AG04450 (cell line): ENCODE measurements around the gene GOLGA6L2. TPM values are rescaled to one million over a fixed set of nuclear protein-coding genes. Genes with fewer than 3 reads are reported as not detected.

Experiments
- CTCF ChIA-PET: fragments of 300-600, 350-600 bp; formaldehyde crosslinking; extraction: SDS; loops from one replicate; lab custom pipeline; 2022; ENCODE audit warnings: antibody characterized with exemption, inconsistent platforms; lab: Charles Lee
- POLR2A ChIA-PET: fragments of 350-600 bp; formaldehyde crosslinking; extraction: SDS; loops from one replicate; lab custom pipeline; 2021; ENCODE audit warnings: antibody characterized with exemption, inconsistent platforms; lab: Yijun Ruan, JAX
- DNase-seq: peaks from one replicate; pipeline ENCODE4 v3.0.0-alpha.2; 2011; ENCODE audit warnings: low read depth, low spot score
- H3K27ac ChIP-seq: one replicate; pipeline ENCODE4 v1.5.1; 2012; ENCODE audit warnings: low read depth, low read length, control low read depth
- H3K27me3 ChIP-seq: one replicate; pipeline ENCODE4 v1.6.0; 2012; ENCODE audit warnings: low read length; ENCODE audit not compliant: control insufficient read depth, insufficient read depth
- H3K4me3 ChIP-seq: 2 replicates; pipeline ENCODE4 v1.5.1; 2011; ENCODE audit warnings: mild to moderate bottlenecking, low read depth, low read length, control low read depth
- H3K9me3 ChIP-seq: 2 replicates; pipeline ENCODE4 v1.5.1; 2012; ENCODE audit warnings: low read length; ENCODE audit not compliant: control insufficient read depth, insufficient read depth
- polyA plus RNA-seq: library from polyadenylated mRNA; depleted of rRNA; stranded (reverse); fragments of >200 nt; gene quantifications from 2 replicates; pipeline ENCODE4 v1.2.3, GENCODE V29; 2011; rRNA removed
- TF ChIP-seq, protein P1 (sequence below): IDR thresholded peaks from 2 replicates; pipeline ENCODE4 v1.5.1; 2011; ENCODE audit warnings: low read depth, low read length, control low read depth, inconsistent platforms

Gene GOLGA6L2
- polyA plus RNA-seq, 1 experiment = not detected

GRCh38 chr15:23397779-23398178 lies 49.3 kb downstream of the GOLGA6L2 start:
- H3K9me3 ChIP-seq = peaks cover 21% of the 10 kb centered on the region
- DNase-seq = no peak
- H3K4me3 ChIP-seq = no peak overlapping the region
- POLR2A ChIA-PET = no interaction called here
- CTCF ChIA-PET = no interaction called here
- H3K27ac ChIP-seq = no peak overlapping the region
- no peaks in the 10 kb centered on the region for H3K27me3 ChIP-seq
- TF ChIP-seq, protein P1, sequence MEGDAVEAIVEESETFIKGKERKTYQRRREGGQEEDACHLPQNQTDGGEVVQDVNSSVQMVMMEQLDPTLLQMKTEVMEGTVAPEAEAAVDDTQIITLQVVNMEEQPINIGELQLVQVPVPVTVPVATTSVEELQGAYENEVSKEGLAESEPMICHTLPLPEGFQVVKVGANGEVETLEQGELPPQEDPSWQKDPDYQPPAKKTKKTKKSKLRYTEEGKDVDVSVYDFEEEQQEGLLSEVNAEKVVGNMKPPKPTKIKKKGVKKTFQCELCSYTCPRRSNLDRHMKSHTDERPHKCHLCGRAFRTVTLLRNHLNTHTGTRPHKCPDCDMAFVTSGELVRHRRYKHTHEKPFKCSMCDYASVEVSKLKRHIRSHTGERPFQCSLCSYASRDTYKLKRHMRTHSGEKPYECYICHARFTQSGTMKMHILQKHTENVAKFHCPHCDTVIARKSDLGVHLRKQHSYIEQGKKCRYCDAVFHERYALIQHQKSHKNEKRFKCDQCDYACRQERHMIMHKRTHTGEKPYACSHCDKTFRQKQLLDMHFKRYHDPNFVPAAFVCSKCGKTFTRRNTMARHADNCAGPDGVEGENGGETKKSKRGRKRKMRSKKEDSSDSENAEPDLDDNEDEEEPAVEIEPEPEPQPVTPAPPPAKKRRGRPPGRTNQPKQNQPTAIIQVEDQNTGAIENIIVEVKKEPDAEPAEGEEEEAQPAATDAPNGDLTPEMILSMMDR = no peak

GRCh38 chr15:23395832-23396231 lies 51.2 kb downstream of the GOLGA6L2 start:
- CTCF ChIA-PET = no interaction called here
- no peak overlapping the region for H3K4me3 ChIP-seq
- no peak overlapping the region for H3K27ac ChIP-seq
- no peaks in the 10 kb centered on the region for H3K27me3 ChIP-seq
- TF ChIP-seq, protein P1 = no peak
- H3K9me3 ChIP-seq = peaks cover 21% of the 10 kb centered on the region
- DNase-seq = no peak
- POLR2A ChIA-PET = no interaction called here

DNA sequence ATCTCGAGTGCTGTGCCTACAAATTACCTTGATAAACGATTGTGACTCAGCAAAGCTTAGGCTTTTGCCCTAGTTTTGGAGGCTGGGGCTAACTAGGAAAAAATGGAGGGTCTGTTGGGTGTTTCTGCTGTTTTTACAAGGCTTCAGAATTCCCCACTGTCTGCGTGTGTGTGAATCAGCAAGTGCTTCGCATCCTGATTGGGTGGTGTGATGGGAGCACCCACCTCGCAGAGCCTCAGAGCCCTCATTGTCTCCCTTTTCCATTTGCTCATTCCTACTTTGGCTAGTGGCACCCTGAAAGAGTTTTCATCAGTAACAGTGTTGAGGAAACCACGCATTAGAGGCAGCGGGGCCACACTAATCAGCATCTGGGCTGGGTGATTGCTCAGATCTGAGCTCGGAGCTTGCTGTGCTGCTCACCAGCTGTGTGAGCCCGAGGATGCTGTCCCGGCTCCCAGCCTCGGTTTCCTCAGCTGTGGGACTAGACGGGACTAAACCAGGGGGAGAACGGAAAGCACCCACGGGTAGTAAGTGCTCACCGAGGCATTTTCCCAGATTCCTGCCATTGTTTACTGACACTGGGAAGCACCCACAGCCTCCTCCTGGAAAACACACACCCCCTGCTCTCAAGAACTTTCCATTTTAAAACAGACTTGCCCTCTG lies 51.9 kb downstream of the GOLGA6L2 start:
- no peak for DNase-seq
- POLR2A ChIA-PET = no interaction called here
- H3K27ac ChIP-seq = no peak overlapping the region
- TF ChIP-seq, protein P1 = no peak
- H3K9me3 ChIP-seq = peaks cover 21% of the 10 kb centered on the region
- CTCF ChIA-PET = no interaction called here
- no peaks in the 10 kb centered on the region for H3K27me3 ChIP-seq
- H3K4me3 ChIP-seq = no peak overlapping the region

Other genes with a start within 250 kb of the GOLGA6L2 start
- gene GOLGA6L26, start 113.0 kb downstream of the GOLGA6L2 start, polyA plus RNA-seq = not detected in 2 replicates
- 0.02 and 0.04 TPM in 2 replicates for gene GOLGA8S, start 92.5 kb downstream of the GOLGA6L2 start, polyA plus RNA-seq
- 1.2 TPM in 2 replicates for gene MKRN3, start 118.4 kb upstream of the GOLGA6L2 start, polyA plus RNA-seq
- 0.12 and 0.20 TPM in 2 replicates for gene MAGEL2, start 200.6 kb upstream of the GOLGA6L2 start, polyA plus RNA-seq
- gene NDN, start 240.1 kb upstream of the GOLGA6L2 start, polyA plus RNA-seq = 57.3 and 64.8 TPM in 2 replicates